ENCODE measurements around the gene SLC25A3.

DNA sequence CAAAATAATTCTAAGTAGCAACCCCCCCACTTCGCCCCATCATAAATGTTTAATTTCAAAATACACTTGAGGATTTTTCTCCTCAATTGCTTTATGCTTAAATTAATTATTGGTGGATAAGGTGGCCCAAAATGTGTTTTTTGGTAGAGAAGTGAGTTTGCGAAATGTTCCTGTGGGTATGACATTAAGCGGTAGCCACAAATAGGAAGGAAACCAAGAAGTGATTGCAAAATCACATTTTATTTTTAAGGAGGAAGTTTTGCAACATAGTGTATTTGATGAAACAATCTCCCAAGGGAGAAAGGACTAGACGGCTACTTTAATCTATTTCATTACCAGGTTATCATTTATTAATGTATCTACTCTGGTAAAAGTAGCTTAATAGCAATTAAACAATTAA lies 25.5 kb downstream of the SLC25A3 start:
- TF ChIP-seq, protein P1, sequence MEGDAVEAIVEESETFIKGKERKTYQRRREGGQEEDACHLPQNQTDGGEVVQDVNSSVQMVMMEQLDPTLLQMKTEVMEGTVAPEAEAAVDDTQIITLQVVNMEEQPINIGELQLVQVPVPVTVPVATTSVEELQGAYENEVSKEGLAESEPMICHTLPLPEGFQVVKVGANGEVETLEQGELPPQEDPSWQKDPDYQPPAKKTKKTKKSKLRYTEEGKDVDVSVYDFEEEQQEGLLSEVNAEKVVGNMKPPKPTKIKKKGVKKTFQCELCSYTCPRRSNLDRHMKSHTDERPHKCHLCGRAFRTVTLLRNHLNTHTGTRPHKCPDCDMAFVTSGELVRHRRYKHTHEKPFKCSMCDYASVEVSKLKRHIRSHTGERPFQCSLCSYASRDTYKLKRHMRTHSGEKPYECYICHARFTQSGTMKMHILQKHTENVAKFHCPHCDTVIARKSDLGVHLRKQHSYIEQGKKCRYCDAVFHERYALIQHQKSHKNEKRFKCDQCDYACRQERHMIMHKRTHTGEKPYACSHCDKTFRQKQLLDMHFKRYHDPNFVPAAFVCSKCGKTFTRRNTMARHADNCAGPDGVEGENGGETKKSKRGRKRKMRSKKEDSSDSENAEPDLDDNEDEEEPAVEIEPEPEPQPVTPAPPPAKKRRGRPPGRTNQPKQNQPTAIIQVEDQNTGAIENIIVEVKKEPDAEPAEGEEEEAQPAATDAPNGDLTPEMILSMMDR (IDR thresholded peaks at IDR 0.05) = no peak
- TF ChIP-seq POLR2A (IDR thresholded peaks at IDR 0.05) = no peak

All from adrenal gland (tissue), 5 donors.